GM23248 (cell line): ENCODE measurements around the gene RAB8A. TPM values are rescaled to one million over a fixed set of nuclear protein-coding genes. Genes with fewer than 3 reads are reported as not detected.

ENCODE experiments used
- DNase-seq: peaks from one replicate; pipeline ENCODE4 v3.0.0-alpha.2; 2015
- H2AFZ ChIP-seq: fragments of 200-600 bp; sonication (generic); 2 replicates; pipeline ENCODE4 v1.6.1; 2016; ENCODE audit warnings: antibody characterized with exemption
- H3F3A ChIP-seq: fragments of 200-600 bp; sonication (generic); 2 replicates; pipeline ENCODE4 v1.6.1; 2016; ENCODE audit warnings: mild to moderate bottlenecking, antibody characterized with exemption, mixed run types; ENCODE audit not compliant: insufficient read depth
- H3K27ac ChIP-seq: fragments of 200-600 bp; sonication (generic); 2 replicates; pipeline ENCODE4 v1.5.1; 2016; ENCODE audit warnings: mild to moderate bottlenecking
- H3K27me3 ChIP-seq: fragments of 200-600 bp; sonication (generic); replicated peaks from 2 replicates; pipeline ENCODE4 v1.6.1; 2016; ENCODE audit warnings: mild to moderate bottlenecking; ENCODE audit not compliant: insufficient read depth
- H3K36me3 ChIP-seq: fragments of 200-600 bp; sonication (generic); 2 replicates; pipeline ENCODE4 v1.6.1; 2016; ENCODE audit warnings: low read depth, mild to moderate bottlenecking
- H3K4me1 ChIP-seq: fragments of 200-600 bp; sonication (generic); 2 replicates; pipeline ENCODE4 v1.6.1; 2016; ENCODE audit warnings: mild to moderate bottlenecking; ENCODE audit not compliant: insufficient read depth
- H3K4me2 ChIP-seq: fragments of 200-600 bp; sonication (generic); one replicate; pipeline ENCODE4 v1.6.1; 2016; ENCODE audit warnings: mild to moderate bottlenecking; ENCODE audit not compliant: unreplicated experiment
- H3K4me3 ChIP-seq: fragments of 200-600 bp; sonication (generic); 2 replicates; pipeline ENCODE4 v1.5.1; 2016; ENCODE audit warnings: mild to moderate bottlenecking
- H3K79me2 ChIP-seq: fragments of 200-600 bp; sonication (generic); 2 replicates; pipeline ENCODE4 v1.6.1; 2016; ENCODE audit warnings: mild to moderate bottlenecking; ENCODE audit not compliant: insufficient read depth
- H3K9ac ChIP-seq: fragments of 200-600 bp; sonication (generic); 2 replicates; pipeline ENCODE4 v1.6.1; 2016; ENCODE audit warnings: mild to moderate bottlenecking
- H3K9me2 ChIP-seq: fragments of 200-600 bp; sonication (generic); 2 replicates; pipeline ENCODE4 v1.6.1; 2016; ENCODE audit warnings: mixed run types, mild to moderate bottlenecking, moderate library complexity; ENCODE audit not compliant: insufficient read depth
- H3K9me3 ChIP-seq: fragments of 200-600 bp; sonication (generic); one replicate; pipeline ENCODE4 v1.6.1; 2017; ENCODE audit warnings: low read depth
- H4K20me1 ChIP-seq: fragments of 200-600 bp; sonication (generic); 2 replicates; pipeline ENCODE4 v1.6.0; 2016; ENCODE audit not compliant: insufficient read depth
- EZH2 ChIP-seq: fragments of 200-600 bp; sonication (generic); IDR thresholded peaks from 2 replicates; pipeline ENCODE4 v1.6.1; 2018; ENCODE audit warnings: antibody characterized with exemption, mild to moderate bottlenecking; ENCODE audit not compliant: insufficient read depth, poor library complexity, severe bottlenecking
- EZH2phosphoT487 ChIP-seq: fragments of 200-600 bp; sonication (generic); IDR thresholded peaks from 2 replicates; pipeline ENCODE4 v1.6.1; 2018; ENCODE audit warnings: antibody characterized with exemption, moderate library complexity, mild to moderate bottlenecking, low read depth; ENCODE audit not compliant: insufficient read depth
- WGBS, 2 experiments: methylation state at CpG; one replicate each; pipeline ENCODE4 v1.1.6; 2015 to 2017; ENCODE audit warnings: low lambda C conversion rate in 2 of 2, low coverage in 1 of 2; ENCODE audit errors: missing lambda C conversion rate in 2 of 2; 5-methylcytosine and 5-hydroxymethylcytosine counted together
- in situ Hi-C: fragments of 300-500 bp; cut with MboI; formaldehyde crosslinking; loops from 2 replicates; pipeline ENCODE4 v1.15.0; 2020
- polyA plus RNA-seq: library from polyadenylated mRNA; unstranded; fragments of >200 nt; fragmentation: Nextera tagmentation; extraction: Ambion mirVana; gene quantifications from 2 replicates; pipeline ENCODE4 v1.2.1, GENCODE V29; 2016
- total RNA-seq: library from RNA; depleted of rRNA; stranded (reverse); fragments of >200 nt; shearing (Covaris generic); gene quantifications from 2 replicates; pipeline ENCODE4 v1.2.3, GENCODE V29; 2014

The RAB8A gene
- total and polyA plus RNA-seq, 2 experiments from 2014 or later: 42.6 to 112 TPM

GRCh38 chr19:16134510-16134909 is 22.8 kb downstream of the RAB8A start:
- Histone ChIP-seq H3K4me2 (no peak overlapping the region), H2AFZ (no peak overlapping the region), H3F3A (no peaks in the 10 kb centered on the region), H3K79me2 (no peaks in the 10 kb centered on the region), H3K9ac (no peak overlapping the region), H3K36me3 (no peaks in the 10 kb centered on the region; the same call in 1 of the 2 replicates), H3K4me3 (no peak overlapping the region), H3K9me2 (no peaks in the 10 kb centered on the region), H3K4me1 (no peaks in the 10 kb centered on the region), H4K20me1 (no peaks in the 10 kb centered on the region), H3K27ac (no peak overlapping the region), H3K9me3 (no peaks in the 10 kb centered on the region), H3K27me3 (no peaks in the 10 kb centered on the region)
- TF ChIP-seq EZH2: no peak
- no peak for TF ChIP-seq EZH2phosphoT487
- 60 to 68% methylated on average over 7 of the region's 7 CpGs for WGBS, 2 experiments
- in situ Hi-C loops: no loop called here
- DNase-seq: no peak

DNA sequence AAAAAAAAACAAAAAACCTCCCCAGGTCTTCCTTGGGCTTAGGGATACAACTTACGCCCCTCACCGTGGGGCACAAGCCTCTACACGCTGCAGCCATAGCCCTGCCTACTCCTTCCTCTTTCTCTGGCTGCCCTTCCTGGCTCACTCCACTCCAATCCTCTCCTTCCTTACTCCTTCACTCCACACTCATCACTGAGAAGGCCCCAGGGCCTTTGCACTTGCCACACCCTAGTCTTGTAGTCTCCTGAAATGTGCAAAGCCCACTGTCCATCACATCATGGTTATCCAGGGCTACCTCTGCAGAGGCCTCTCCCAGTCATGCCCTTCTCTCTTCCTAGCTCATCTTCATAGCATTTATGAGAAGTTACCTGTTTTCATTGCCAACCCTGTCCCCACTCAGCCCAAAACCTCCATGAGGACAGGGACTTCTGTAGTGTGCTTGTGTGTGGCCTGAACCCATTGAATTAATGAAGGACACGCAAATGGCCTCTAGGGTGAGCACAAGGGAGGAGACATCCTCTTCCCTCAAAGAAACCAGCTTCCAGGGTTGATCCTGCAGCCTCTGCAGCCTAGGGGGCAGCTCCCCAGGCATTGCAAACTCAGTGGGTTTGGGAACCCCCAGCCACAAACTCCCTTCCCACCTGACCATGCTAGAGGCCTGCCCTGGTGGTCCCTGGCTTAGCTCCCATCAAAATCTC is 23.9 kb downstream of the RAB8A start:
- Histone ChIP-seq H4K20me1 (no peaks in the 10 kb centered on the region), H3K27me3 (no peaks in the 10 kb centered on the region), H3K36me3 (no peaks in the 10 kb centered on the region; the same call in 1 of the 2 replicates), H3K4me3 (no peak overlapping the region), H3K4me1 (no peaks in the 10 kb centered on the region), H3K9ac (no peak overlapping the region), H3K9me3 (no peaks in the 10 kb centered on the region), H3K79me2 (no peaks in the 10 kb centered on the region), H3F3A (no peaks in the 10 kb centered on the region), H3K27ac (no peak overlapping the region), H3K4me2 (no peak overlapping the region), H2AFZ (no peak overlapping the region), H3K9me2 (no peaks in the 10 kb centered on the region)
- in situ Hi-C loops: no loop called here
- 75 to 76% methylated on average over 4 of the region's 4 CpGs for WGBS, 2 experiments
- TF ChIP-seq EZH2phosphoT487: no peak
- TF ChIP-seq EZH2: no peak
- no peak for DNase-seq

GRCh38 chr19:16136185-16136999 is 24.7 kb downstream of the RAB8A start:
- 30 to 32% methylated on average over 16 of the region's 16 CpGs for WGBS, 2 experiments
- Histone ChIP-seq H3K79me2 (no peaks in the 10 kb centered on the region), H3K9me2 (no peaks in the 10 kb centered on the region), H3K4me3 (no peak overlapping the region), H3K27me3 (no peaks in the 10 kb centered on the region), H4K20me1 (no peaks in the 10 kb centered on the region), H2AFZ (no peak overlapping the region), H3K9me3 (no peaks in the 10 kb centered on the region), H3K27ac (no peak overlapping the region), H3K36me3 (no peaks in the 10 kb centered on the region; the same call in 1 of the 2 replicates), H3K4me2 (no peak overlapping the region), H3K4me1 (no peaks in the 10 kb centered on the region), H3F3A (no peaks in the 10 kb centered on the region), H3K9ac (no peak overlapping the region)
- no peak for DNase-seq
- no peak for TF ChIP-seq EZH2phosphoT487
- no peak for TF ChIP-seq EZH2
- in situ Hi-C loops: no loop called here

DNA sequence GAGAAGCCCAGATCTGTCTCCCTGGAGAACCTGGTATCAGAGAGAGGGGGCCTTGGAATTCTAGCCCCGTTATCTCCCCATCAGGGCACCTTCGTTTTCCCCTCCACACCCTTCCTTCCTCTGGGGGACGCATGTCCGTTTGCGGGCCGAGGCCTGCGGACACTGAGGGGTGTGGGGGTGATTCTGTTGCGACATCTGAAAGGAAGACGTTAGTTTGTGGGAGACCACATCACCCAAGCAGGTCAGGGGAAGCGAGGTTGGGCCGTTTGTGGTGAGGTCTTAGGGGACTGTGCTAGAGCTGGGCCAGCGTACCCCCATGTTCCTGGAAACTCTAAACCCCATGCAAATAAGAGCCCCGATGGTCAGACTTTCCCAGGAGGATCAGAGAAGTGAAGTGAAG is 28.1 kb downstream of the RAB8A start:
- 79 to 80% methylated on average over 13 of the region's 13 CpGs for WGBS, 2 experiments
- Histone ChIP-seq H3K79me2 (no peaks in the 10 kb centered on the region), H3K36me3 (no peaks in the 10 kb centered on the region), H3K4me1 (no peaks in the 10 kb centered on the region), H4K20me1 (no peaks in the 10 kb centered on the region), H2AFZ (no peak overlapping the region), H3K27ac (no peak overlapping the region), H3K9me3 (no peaks in the 10 kb centered on the region), H3F3A (no peaks in the 10 kb centered on the region), H3K4me2 (no peak overlapping the region), H3K9ac (no peak overlapping the region), H3K27me3 (no peaks in the 10 kb centered on the region), H3K9me2 (no peaks in the 10 kb centered on the region), H3K4me3 (no peak overlapping the region)
- TF ChIP-seq EZH2phosphoT487 (no peak), EZH2 (no peak)
- in situ Hi-C loops: no loop called here
- DNase-seq: no peak
